Measurements from ENCODE around the gene NLRP1. TPM values are rescaled to one million over a fixed set of nuclear protein-coding genes. Genes with fewer than 3 reads are reported as not detected.

Gene NLRP1
- polyA plus RNA-seq, 3 donors = 13.2 to 388 (median 17.3) TPM

- Mint-ChIP-seq H3K36me3 (peaks cover 69 to 93% of the 10 kb centered on the region in 2 donors), H3K27me3 (ENCODE audit: low read depth in 3 of 3) (peaks cover 0 to 2% (median 0%) of the 10 kb centered on the region in 3 donors), H3K4me1 (peaks cover 3% of the 10 kb centered on the region), H3K27ac (peak overlapping the region in 4 of 7 donors; percentile 13 to 66 (median 46)), H3K9me3 (peaks cover 0 to 15% (median 6%) of the 10 kb centered on the region in 7 donors), H3K4me3 (no peak overlapping the region)
- H3K4me1 ChIP-seq (ENCODE audit: control insufficient read depth in 1 of 2, insufficient read depth in 2 of 2, low read length in 2 of 2) = no peaks in the 10 kb centered on the region
- H3K27me3 ChIP-seq (ENCODE audit: control insufficient read depth in 2 of 2, insufficient read depth in 2 of 2, low read length in 2 of 2) = no peaks in the 10 kb centered on the region
- no peaks in the 10 kb centered on the region for H3K79me2 ChIP-seq (ENCODE audit: insufficient read depth, low read length)
- H3K4me2 ChIP-seq (replicated peaks; ENCODE audit: extremely low read depth, low read length, poor library complexity, severe bottlenecking) = no peak overlapping the region
- peaks cover 52 to 75% of the 10 kb centered on the region in 2 donors for H3K36me3 ChIP-seq (replicated peaks in 1 of 2; ENCODE audit: control insufficient read depth in 1 of 2, insufficient read depth in 2 of 2, low read length in 2 of 2)
- H3K9ac ChIP-seq (ENCODE audit: insufficient read depth, low read length, poor library complexity, severe bottlenecking) = no peak overlapping the region
- WGBS (ENCODE audit: insufficient coverage) = 97% methylated on average over 5 of the region's 8 CpGs
- no peak overlapping the region for H3K4me3 ChIP-seq (replicated peaks in 1 of 3; ENCODE audit: low read depth in 2 of 3, low read length in 3 of 3)
- no peaks in the 10 kb centered on the region for H3K9me3 ChIP-seq (replicated peaks in 1 of 2; ENCODE audit: control insufficient read depth in 1 of 2, insufficient read depth in 1 of 2, low read length in 2 of 2)
- no peak overlapping the region for H2AFZ ChIP-seq (ENCODE audit: insufficient read depth, low read depth, low read length, poor library complexity, severe bottlenecking)
- TF ChIP-seq, protein P1, sequence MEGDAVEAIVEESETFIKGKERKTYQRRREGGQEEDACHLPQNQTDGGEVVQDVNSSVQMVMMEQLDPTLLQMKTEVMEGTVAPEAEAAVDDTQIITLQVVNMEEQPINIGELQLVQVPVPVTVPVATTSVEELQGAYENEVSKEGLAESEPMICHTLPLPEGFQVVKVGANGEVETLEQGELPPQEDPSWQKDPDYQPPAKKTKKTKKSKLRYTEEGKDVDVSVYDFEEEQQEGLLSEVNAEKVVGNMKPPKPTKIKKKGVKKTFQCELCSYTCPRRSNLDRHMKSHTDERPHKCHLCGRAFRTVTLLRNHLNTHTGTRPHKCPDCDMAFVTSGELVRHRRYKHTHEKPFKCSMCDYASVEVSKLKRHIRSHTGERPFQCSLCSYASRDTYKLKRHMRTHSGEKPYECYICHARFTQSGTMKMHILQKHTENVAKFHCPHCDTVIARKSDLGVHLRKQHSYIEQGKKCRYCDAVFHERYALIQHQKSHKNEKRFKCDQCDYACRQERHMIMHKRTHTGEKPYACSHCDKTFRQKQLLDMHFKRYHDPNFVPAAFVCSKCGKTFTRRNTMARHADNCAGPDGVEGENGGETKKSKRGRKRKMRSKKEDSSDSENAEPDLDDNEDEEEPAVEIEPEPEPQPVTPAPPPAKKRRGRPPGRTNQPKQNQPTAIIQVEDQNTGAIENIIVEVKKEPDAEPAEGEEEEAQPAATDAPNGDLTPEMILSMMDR (IDR thresholded peaks at IDR 0.05) = no peak
- H3K27ac ChIP-seq (ENCODE audit: low read depth in 1 of 2, low read length in 2 of 2) = no peak overlapping the region
- DNase-seq = no peak
- intact Hi-C loops (cut with micrococcal nuclease) = no loop called here
- H4K20me1 ChIP-seq (ENCODE audit: insufficient read depth, low read length) = peaks cover 47% of the 10 kb centered on the region
Observed at GRCh38 chr17:5510771-5511170, 73.5 kb downstream of the NLRP1 start.

- no peak overlapping the region for H2AFZ ChIP-seq (ENCODE audit: insufficient read depth, low read depth, low read length, poor library complexity, severe bottlenecking)
- intact Hi-C loops (cut with micrococcal nuclease) = no loop called here
- Mint-ChIP-seq H3K27me3 (ENCODE audit: low read depth in 3 of 3) (peaks cover 0 to 2% (median 0%) of the 10 kb centered on the region in 3 donors), H3K4me1 (peaks cover 3% of the 10 kb centered on the region), H3K9me3 (peaks cover 0 to 11% (median 6%) of the 10 kb centered on the region in 7 donors), H3K4me3 (peak overlapping the region in 1 of 2 donors; percentile 37), H3K36me3 (peaks cover 69 to 93% of the 10 kb centered on the region in 2 donors), H3K27ac (peak overlapping the region in 1 of 7 donors; percentile 44)
- H3K27me3 ChIP-seq (ENCODE audit: control insufficient read depth in 2 of 2, insufficient read depth in 2 of 2, low read length in 2 of 2) = no peaks in the 10 kb centered on the region
- no peaks in the 10 kb centered on the region for H3K4me1 ChIP-seq (ENCODE audit: control insufficient read depth in 1 of 2, insufficient read depth in 2 of 2, low read length in 2 of 2)
- no peak overlapping the region for H3K4me3 ChIP-seq (replicated peaks in 1 of 3; ENCODE audit: low read depth in 2 of 3, low read length in 3 of 3)
- no peaks in the 10 kb centered on the region for H3K9me3 ChIP-seq (replicated peaks in 1 of 2; ENCODE audit: control insufficient read depth in 1 of 2, insufficient read depth in 1 of 2, low read length in 2 of 2)
- no peak overlapping the region for H3K27ac ChIP-seq (ENCODE audit: low read depth in 1 of 2, low read length in 2 of 2)
- DNase-seq = no peak
- 96% methylated on average over 4 of the region's 8 CpGs for whole genome bisulfite sequencing (ENCODE audit: insufficient coverage)
- H3K9ac ChIP-seq (ENCODE audit: insufficient read depth, low read length, poor library complexity, severe bottlenecking) = no peak overlapping the region
- H4K20me1 ChIP-seq (ENCODE audit: insufficient read depth, low read length) = peaks cover 35% of the 10 kb centered on the region
- no peak overlapping the region for H3K4me2 ChIP-seq (replicated peaks; ENCODE audit: extremely low read depth, low read length, poor library complexity, severe bottlenecking)
- no peaks in the 10 kb centered on the region for H3K79me2 ChIP-seq (ENCODE audit: insufficient read depth, low read length)
- H3K36me3 ChIP-seq (replicated peaks in 1 of 2; ENCODE audit: control insufficient read depth in 1 of 2, insufficient read depth in 2 of 2, low read length in 2 of 2) = peaks cover 49 to 75% of the 10 kb centered on the region in 2 donors
- TF ChIP-seq, protein P1 (IDR thresholded peaks at IDR 0.05) = no peak
Observed at GRCh38 chr17:5509482-5509881, 74.8 kb downstream of the NLRP1 start.

Measured in CD14-positive monocyte (primary cell).